HepG2 (cell line): Measurements from ENCODE around the gene WDR48. TPM values are rescaled to one million over a fixed set of nuclear protein-coding genes. Genes with fewer than 3 reads are reported as not detected.
A peak's percentile ranks its signal among the peaks of the same experiment; 100 is the strongest.

Source experiments
- CREB3 ChIP-seq: sonication (generic); formaldehyde crosslinking; IDR thresholded peaks from 2 replicates; pipeline ENCODE4 v1.5.0; 2020; ENCODE audit warnings: missing genetic modification reagents
- ETV5 ChIP-seq: IDR thresholded peaks from 2 replicates; pipeline ENCODE4 v1.6.1; 2018; ENCODE audit warnings: missing biosample characterization, missing genetic modification reagents, inconsistent platforms, borderline replicate concordance
- FOXJ3 ChIP-seq: sonication (generic); formaldehyde crosslinking; IDR thresholded peaks from 2 replicates; pipeline ENCODE4 v1.4.0; 2020; ENCODE audit warnings: missing genetic modification reagents, mild to moderate bottlenecking, borderline replicate concordance
- HHEX ChIP-seq: IDR thresholded peaks from 2 replicates; pipeline ENCODE4 v1.6.1; 2016; ENCODE audit warnings: control low read depth
- KDM5A ChIP-seq: fragments of 200-600 bp; sonication (generic); IDR thresholded peaks from 2 replicates; pipeline ENCODE4 v1.7.0; 2018; ENCODE audit warnings: antibody characterized with exemption, mild to moderate bottlenecking, low read length, borderline replicate concordance
- MAFK ChIP-seq, 2 experiments: IDR thresholded peaks in 1 of 2; conservative IDR thresholded peaks in 1 of 2; 2 replicates each; pipeline ENCODE4 v1.6.1; 2011; ENCODE audit warnings: improper control_type of control experiment in 2 of 2, low read length in 2 of 2
- NR2F1 ChIP-seq, 2 experiments: fragments of 450-650 bp in 1 of 2; formaldehyde crosslinking in 1 of 2; IDR thresholded peaks; 2 replicates each; pipeline versions ENCODE4 v1.5.0 to v1.6.1; 2016 to 2020; ENCODE audit warnings: mild to moderate bottlenecking in 1 of 2, missing compliant biosample characterization in 1 of 2, missing genetic modification reagents in 1 of 2, moderate library complexity in 1 of 2
- NR2F6 ChIP-seq, 2 experiments: IDR thresholded peaks; 2 replicates each; pipeline ENCODE4 v1.6.1; 2016; ENCODE audit warnings: antibody characterized with exemption in 1 of 2, mild to moderate bottlenecking in 1 of 2
- POGZ ChIP-seq: sonication (generic); formaldehyde crosslinking; IDR thresholded peaks from 2 replicates; pipeline ENCODE4 v1.4.0; 2020; ENCODE audit warnings: mild to moderate bottlenecking, missing genetic modification reagents
- STAG1 ChIP-seq: sonication (generic); formaldehyde crosslinking; IDR thresholded peaks from 2 replicates; pipeline ENCODE4 v1.4.0; 2020; ENCODE audit warnings: missing genetic modification reagents
- ZFP41 ChIP-seq: sonication (generic); formaldehyde crosslinking; IDR thresholded peaks from 2 replicates; pipeline ENCODE4 v1.4.0; 2020; ENCODE audit warnings: mild to moderate bottlenecking, missing genetic modification reagents, borderline replicate concordance
- ZNF263 ChIP-seq: sonication (generic); formaldehyde crosslinking; IDR thresholded peaks from 2 replicates; pipeline ENCODE4 v1.4.0; 2020; ENCODE audit warnings: missing genetic modification reagents
- ZNF503 ChIP-seq: sonication (generic); formaldehyde crosslinking; IDR thresholded peaks from 2 replicates; pipeline ENCODE4 v1.4.0; 2020; ENCODE audit warnings: missing genetic modification reagents
- ZSCAN12 ChIP-seq: sonication (generic); formaldehyde crosslinking; IDR thresholded peaks from 2 replicates; pipeline ENCODE4 v1.9.0; 2021; ENCODE audit warnings: mild to moderate bottlenecking, missing genetic modification reagents
- polyA plus RNA-seq, 8 experiments: library from polyadenylated mRNA; depleted of rRNA in 3 of 8; stranded (reverse) in 7 of 8; unstranded in 1 of 8; fragments of >200 nt; fragmentation: Illumina TruSeq in 4 of 8; extraction: Trizol in 4 of 8; gene quantifications; 2 replicates each; pipeline versions ENCODE4 v1.2.1 to v1.2.3, GENCODE V29; 2011 to 2016; ENCODE audit warnings: low read depth in 4 of 8, missing spikeins in 1 of 8, mixed read lengths in 1 of 8; ENCODE audit not compliant: insufficient read depth in 1 of 8
- total RNA-seq, 5 experiments: library from RNA; depleted of rRNA; stranded (reverse); fragments of >200 nt; fragmentation: Illumina TruSeq; extraction: Trizol; gene quantifications; 2 replicates each; pipeline ENCODE4 v1.2.3, GENCODE V29; 2016; ENCODE audit warnings: low read depth in 1 of 5
- TF ChIP-seq, protein P1 (sequence below): sonication (generic); formaldehyde crosslinking; IDR thresholded peaks from 2 replicates; pipeline ENCODE4 v1.5.0; 2020; ENCODE audit warnings: mild to moderate bottlenecking, missing genetic modification reagents, moderate library complexity
- TF ChIP-seq, protein P2 (sequence below): sonication (generic); formaldehyde crosslinking; IDR thresholded peaks from 2 replicates; pipeline ENCODE4 v1.4.0; 2020; ENCODE audit warnings: missing genetic modification reagents

Gene WDR48
- total and polyA plus RNA-seq, 2 of the 13 experiments (the other 11 are each of a cell fraction or from before 2014, with no cell fraction given), result 29.2 to 31.2 TPM

GRCh38 chr3:39101022-39101689 lies 49.3 kb downstream of the WDR48 start (continued):
- TF ChIP-seq, protein P1, sequence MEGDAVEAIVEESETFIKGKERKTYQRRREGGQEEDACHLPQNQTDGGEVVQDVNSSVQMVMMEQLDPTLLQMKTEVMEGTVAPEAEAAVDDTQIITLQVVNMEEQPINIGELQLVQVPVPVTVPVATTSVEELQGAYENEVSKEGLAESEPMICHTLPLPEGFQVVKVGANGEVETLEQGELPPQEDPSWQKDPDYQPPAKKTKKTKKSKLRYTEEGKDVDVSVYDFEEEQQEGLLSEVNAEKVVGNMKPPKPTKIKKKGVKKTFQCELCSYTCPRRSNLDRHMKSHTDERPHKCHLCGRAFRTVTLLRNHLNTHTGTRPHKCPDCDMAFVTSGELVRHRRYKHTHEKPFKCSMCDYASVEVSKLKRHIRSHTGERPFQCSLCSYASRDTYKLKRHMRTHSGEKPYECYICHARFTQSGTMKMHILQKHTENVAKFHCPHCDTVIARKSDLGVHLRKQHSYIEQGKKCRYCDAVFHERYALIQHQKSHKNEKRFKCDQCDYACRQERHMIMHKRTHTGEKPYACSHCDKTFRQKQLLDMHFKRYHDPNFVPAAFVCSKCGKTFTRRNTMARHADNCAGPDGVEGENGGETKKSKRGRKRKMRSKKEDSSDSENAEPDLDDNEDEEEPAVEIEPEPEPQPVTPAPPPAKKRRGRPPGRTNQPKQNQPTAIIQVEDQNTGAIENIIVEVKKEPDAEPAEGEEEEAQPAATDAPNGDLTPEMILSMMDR (CRISPR knock-in tag), result peak; percentile 71
- TF ChIP-seq MAFK (conservative IDR thresholded peaks at IDR 0.05 in 1 of 2, IDR thresholded peaks at IDR 0.05 in 1 of 2; ENCODE audit: low read length in 2 of 2) (no peak), ZFP41 (CRISPR knock-in tag) (no peak), KDM5A (no peak), CREB3 (CRISPR knock-in tag) (no peak), ZSCAN12 (no peak), POGZ (CRISPR knock-in tag) (0 out of 2 replicates have a peak, but pooled peaks have one; percentile 26), ETV5 (CRISPR knock-in tag) (no peak), NR2F1 (CRISPR knock-in tag; IDR thresholded peaks at IDR 0.05) (peak; percentile 74), STAG1 (CRISPR knock-in tag) (peak; percentile 55), ZNF503 (CRISPR knock-in tag) (no peak), NR2F6 (IDR thresholded peaks at IDR 0.05) (peak; percentile 69), NR2F6 (CRISPR knock-in tag; IDR thresholded peaks at IDR 0.05) (peak; percentile 76), HHEX (CRISPR knock-in tag) (no peak), FOXJ3 (CRISPR knock-in tag) (no peak), ZNF263 (no peak)
- TF ChIP-seq, protein P2, sequence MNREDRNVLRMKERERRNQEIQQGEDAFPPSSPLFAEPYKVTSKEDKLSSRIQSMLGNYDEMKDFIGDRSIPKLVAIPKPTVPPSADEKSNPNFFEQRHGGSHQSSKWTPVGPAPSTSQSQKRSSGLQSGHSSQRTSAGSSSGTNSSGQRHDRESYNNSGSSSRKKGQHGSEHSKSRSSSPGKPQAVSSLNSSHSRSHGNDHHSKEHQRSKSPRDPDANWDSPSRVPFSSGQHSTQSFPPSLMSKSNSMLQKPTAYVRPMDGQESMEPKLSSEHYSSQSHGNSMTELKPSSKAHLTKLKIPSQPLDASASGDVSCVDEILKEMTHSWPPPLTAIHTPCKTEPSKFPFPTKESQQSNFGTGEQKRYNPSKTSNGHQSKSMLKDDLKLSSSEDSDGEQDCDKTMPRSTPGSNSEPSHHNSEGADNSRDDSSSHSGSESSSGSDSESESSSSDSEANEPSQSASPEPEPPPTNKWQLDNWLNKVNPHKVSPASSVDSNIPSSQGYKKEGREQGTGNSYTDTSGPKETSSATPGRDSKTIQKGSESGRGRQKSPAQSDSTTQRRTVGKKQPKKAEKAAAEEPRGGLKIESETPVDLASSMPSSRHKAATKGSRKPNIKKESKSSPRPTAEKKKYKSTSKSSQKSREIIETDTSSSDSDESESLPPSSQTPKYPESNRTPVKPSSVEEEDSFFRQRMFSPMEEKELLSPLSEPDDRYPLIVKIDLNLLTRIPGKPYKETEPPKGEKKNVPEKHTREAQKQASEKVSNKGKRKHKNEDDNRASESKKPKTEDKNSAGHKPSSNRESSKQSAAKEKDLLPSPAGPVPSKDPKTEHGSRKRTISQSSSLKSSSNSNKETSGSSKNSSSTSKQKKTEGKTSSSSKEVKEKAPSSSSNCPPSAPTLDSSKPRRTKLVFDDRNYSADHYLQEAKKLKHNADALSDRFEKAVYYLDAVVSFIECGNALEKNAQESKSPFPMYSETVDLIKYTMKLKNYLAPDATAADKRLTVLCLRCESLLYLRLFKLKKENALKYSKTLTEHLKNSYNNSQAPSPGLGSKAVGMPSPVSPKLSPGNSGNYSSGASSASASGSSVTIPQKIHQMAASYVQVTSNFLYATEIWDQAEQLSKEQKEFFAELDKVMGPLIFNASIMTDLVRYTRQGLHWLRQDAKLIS, result no peak
